GM12864 (cell line): Measurements from ENCODE around the gene LRP4.
"Not testable (repeated sequence)": the region's sequence is repeated elsewhere in the genome, so short reads cannot be mapped to it uniquely, and the experiment has no call there.

Source experiments
- DNase-seq: peaks from one replicate; pipeline ENCODE4 v3.0.0-alpha.2; 2011; ENCODE audit warnings: low read depth
- H3K4me3 ChIP-seq: 2 replicates; pipeline ENCODE4 v1.5.1; 2011; ENCODE audit warnings: mild to moderate bottlenecking, low read depth, low read length, control low read depth
- CTCF ChIP-seq: IDR thresholded peaks from 2 replicates; pipeline ENCODE4 v1.5.1; 2011; ENCODE audit warnings: low read depth, mild to moderate bottlenecking, moderate library complexity, low read length, control low read depth, inconsistent platforms; ENCODE audit errors: missing control alignments

The LRP4 gene

GRCh38 chr11:46918083-46918787 lies at the start of gene LRP4:
Gene LRP4 (minus strand): TSS chr11:46918550. CDS start chr11:46918379, 171 bp downstream.
- no peak for TF ChIP-seq CTCF
- peak within 1 kb of the TSS; percentile 43 for H3K4me3 ChIP-seq
- DNase-seq, result no peak

- no peak for DNase-seq
- no peak overlapping the region for H3K4me3 ChIP-seq
- no peak for TF ChIP-seq CTCF
These were observed 49.6 kb upstream of the LRP4 start for GRCh38 chr11:46967962-46968361.

GRCh38 chr11:46966773-46967172 lies 48.4 kb upstream of the LRP4 start:
- no peak for DNase-seq
- no peak overlapping the region for H3K4me3 ChIP-seq
- no peak for TF ChIP-seq CTCF

GRCh38 chr11:46963844-46964243 lies 45.5 kb upstream of the LRP4 start:
- DNase-seq, result no peak
- no peak overlapping the region for H3K4me3 ChIP-seq
- TF ChIP-seq CTCF, result no peak

GRCh38 chr11:46961886-46962285 lies 43.5 kb upstream of the LRP4 start:
- H3K4me3 ChIP-seq, DNase-seq: not testable (repeated sequence)

GRCh38 chr11:46961041-46961440 lies 42.7 kb upstream of the LRP4 start:
- H3K4me3 ChIP-seq, result no peak overlapping the region
- DNase-seq, result no peak
- no peak for TF ChIP-seq CTCF

GRCh38 chr11:46958777-46959176 lies 40.4 kb upstream of the LRP4 start:
- no peak overlapping the region for H3K4me3 ChIP-seq
- DNase-seq, result no peak
- no peak for TF ChIP-seq CTCF
